Heart left ventricle (tissue), 16 donors: ENCODE results near the gene PLA2G7. TPM values are rescaled to one million over a fixed set of nuclear protein-coding genes. Genes with fewer than 3 reads are reported as not detected.

Experiments
- ATAC-seq, 4 donors: fragments of 200-7000 bp; cut with Tn5 transposase; one replicate each; pipeline ENCODE4 v1.9.1; 2020 to 2022; ENCODE audit warnings: moderate library complexity in 4 of 4, mild to moderate bottlenecking in 3 of 4, moderate number of reproducible peaks in 1 of 4
- DNase-seq, 5 donors: peaks; one replicate each; pipeline ENCODE4 v3.0.0-alpha.2; 2020
- H3K27ac ChIP-seq, 12 donors: fragments of 200-600 bp; sonication (generic) in 4 of 12; one replicate each; pipeline versions ENCODE4 v1.5.0 to v1.8.0; 2016 to 2022; ENCODE audit warnings: mild to moderate bottlenecking in 2 of 12
- H3K27me3 ChIP-seq, 9 donors: fragments of 200-600 bp; sonication (generic) in 2 of 9; one replicate each; pipeline versions ENCODE4 v1.5.1 to v1.8.0; 2016 to 2022; ENCODE audit warnings: mild to moderate bottlenecking in 3 of 9
- H3K36me3 ChIP-seq, 9 donors: fragments of 200-600 bp; sonication (generic) in 2 of 9; one replicate each; pipeline versions ENCODE4 v1.5.0 to v1.8.0; 2018 to 2022; ENCODE audit warnings: mild to moderate bottlenecking in 2 of 9
- H3K4me1 ChIP-seq, 12 donors: fragments of 200-600 bp; sonication (generic) in 4 of 12; one replicate each; pipeline versions ENCODE4 v1.5.0 to v1.8.0; 2016 to 2022; ENCODE audit warnings: mild to moderate bottlenecking in 3 of 12
- H3K4me3 ChIP-seq, 12 donors: fragments of 200-600 bp; sonication (generic) in 4 of 12; one replicate each; pipeline versions ENCODE4 v1.5.0 to v1.8.0; 2017 to 2022; ENCODE audit warnings: mild to moderate bottlenecking in 9 of 12, moderate library complexity in 4 of 12
- H3K9me3 ChIP-seq, 12 donors: fragments of 200-600 bp; sonication (generic) in 4 of 12; one replicate each; pipeline versions ENCODE4 v1.5.0 to v1.8.0; 2016 to 2022; ENCODE audit warnings: mild to moderate bottlenecking in 1 of 12
- POLR2A ChIP-seq, 2 donors: fragments of 450-650 bp; IDR thresholded peaks; one replicate each; pipeline ENCODE4 v1.6.1; 2017; ENCODE audit warnings: antibody characterized with exemption in 2 of 2, mild to moderate bottlenecking in 2 of 2, moderate library complexity in 2 of 2
- WGBS, 4 donors: extraction: QIAGEN DNeasy Blood & Tissue Kit in 2 of 4; methylation state at CpG; one replicate each; pipeline versions ENCODE4 v1.1.5 to v1.1.7; 2013 to 2018; 5-methylcytosine and 5-hydroxymethylcytosine counted together
- intact Hi-C, 10 donors: fragments of 100-400 bp; cut with DNase I; formaldehyde crosslinking; loops; one replicate each; pipeline versions ENCODE4 v1.11.1 to v1.14.2; 2022
- polyA plus RNA-seq, 2 donors: library from polyadenylated mRNA; stranded (reverse); fragments of 200-250 nt; gene quantifications; one replicate each; pipeline ENCODE4 v1.2.3, GENCODE V29; 2013
- total RNA-seq, 9 donors: library from RNA; depleted of rRNA in 2 of 9; stranded (reverse); fragments of >200 nt in 2 of 9; fragmentation: NEBNext Ultra II Directional in 3 of 9; extraction: Animal tissue kit (Norgen Biotek cat#: 25700) in 3 of 9; gene quantifications; one replicate each; pipeline versions ENCODE4 v1.1.0 to v1.2.4, GENCODE V29; 2016 to 2023
- TF ChIP-seq, protein P1 (sequence below), 12 donors: fragments of 200-600 bp; sonication (generic) in 4 of 12; IDR thresholded peaks; one replicate each; pipeline versions ENCODE4 v1.5.0 to v1.8.0; 2018 to 2022; ENCODE audit warnings: antibody characterized with exemption in 12 of 12, mild to moderate bottlenecking in 5 of 12
- donor health status: ischemic (EF 13 %, LVEDD 7.1; RV severe dilation, severe dysfunction).
- donor health status: healthy with polysubstance abuse.
- donor health status: DM: no; HTN: yes; CAD: no.
- donor health status: DM: no; HTN: no; CAD: no.
- donor health status: ischemic (EF 25% LVEDD 6.9; RV normal size, moderate dysfunction).
- donor health status: ischemic (EF 25% LVEDD 5.7; RV mildly dilated, moderate dysfunction).
- donor health status: healthy.
- donor health status: DM: yes; HTN: yes; CAD: no.
- donor health status: ischemic (EF 35%, LVEDD 5.7; RV mildly dilated, moderate dysfunction).
- donor health status: nonischemic (EF 11% LVEDD 7.7; RV severe dilation, severe dysfunction).
- donor health status: DM: yes; HTN: yes; CAD: no.
- donor health status: PGD.
- donor health status: ischemic (EF 29% LVEDD 5.4; RV normal size, mild dysfunction).
- donor health status: nonischemic (EF 23%, LVEDD 6.1; RV moderate dilation, normal function).

PLA2G7 gene
- total and polyA plus RNA-seq, 11 donors, result 0.19 to 10.8 (median 0.49) TPM; not detected in 3

DNA sequence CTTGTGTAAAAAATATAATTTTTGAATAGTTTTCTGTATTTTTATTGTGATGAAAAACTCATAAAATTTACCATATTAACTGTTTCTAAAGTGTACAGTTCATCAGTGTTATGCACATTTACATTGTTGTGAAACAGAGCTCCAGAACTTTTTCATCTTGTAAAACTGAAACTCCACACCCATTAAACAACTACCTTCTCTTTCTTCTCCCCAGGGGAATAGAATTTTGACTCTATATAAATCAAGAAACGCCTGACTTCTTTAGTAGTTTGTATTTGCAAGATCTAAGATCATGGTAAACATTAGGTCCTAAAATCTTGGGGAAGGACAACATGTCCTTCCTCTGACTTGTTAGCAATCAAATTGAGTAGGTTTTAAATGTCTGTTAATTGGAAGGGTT is 20.7 kb upstream of the PLA2G7 start:
- TF ChIP-seq, protein P1, sequence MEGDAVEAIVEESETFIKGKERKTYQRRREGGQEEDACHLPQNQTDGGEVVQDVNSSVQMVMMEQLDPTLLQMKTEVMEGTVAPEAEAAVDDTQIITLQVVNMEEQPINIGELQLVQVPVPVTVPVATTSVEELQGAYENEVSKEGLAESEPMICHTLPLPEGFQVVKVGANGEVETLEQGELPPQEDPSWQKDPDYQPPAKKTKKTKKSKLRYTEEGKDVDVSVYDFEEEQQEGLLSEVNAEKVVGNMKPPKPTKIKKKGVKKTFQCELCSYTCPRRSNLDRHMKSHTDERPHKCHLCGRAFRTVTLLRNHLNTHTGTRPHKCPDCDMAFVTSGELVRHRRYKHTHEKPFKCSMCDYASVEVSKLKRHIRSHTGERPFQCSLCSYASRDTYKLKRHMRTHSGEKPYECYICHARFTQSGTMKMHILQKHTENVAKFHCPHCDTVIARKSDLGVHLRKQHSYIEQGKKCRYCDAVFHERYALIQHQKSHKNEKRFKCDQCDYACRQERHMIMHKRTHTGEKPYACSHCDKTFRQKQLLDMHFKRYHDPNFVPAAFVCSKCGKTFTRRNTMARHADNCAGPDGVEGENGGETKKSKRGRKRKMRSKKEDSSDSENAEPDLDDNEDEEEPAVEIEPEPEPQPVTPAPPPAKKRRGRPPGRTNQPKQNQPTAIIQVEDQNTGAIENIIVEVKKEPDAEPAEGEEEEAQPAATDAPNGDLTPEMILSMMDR (IDR thresholded peaks at IDR 0.05), result no peak
- TF ChIP-seq POLR2A (IDR thresholded peaks at IDR 0.05), result no peak
- 59 to 79% (median 65%) methylated on average over 1 of the region's 1 CpG for WGBS, 4 donors
- intact Hi-C loops, result no loop called here

DNA sequence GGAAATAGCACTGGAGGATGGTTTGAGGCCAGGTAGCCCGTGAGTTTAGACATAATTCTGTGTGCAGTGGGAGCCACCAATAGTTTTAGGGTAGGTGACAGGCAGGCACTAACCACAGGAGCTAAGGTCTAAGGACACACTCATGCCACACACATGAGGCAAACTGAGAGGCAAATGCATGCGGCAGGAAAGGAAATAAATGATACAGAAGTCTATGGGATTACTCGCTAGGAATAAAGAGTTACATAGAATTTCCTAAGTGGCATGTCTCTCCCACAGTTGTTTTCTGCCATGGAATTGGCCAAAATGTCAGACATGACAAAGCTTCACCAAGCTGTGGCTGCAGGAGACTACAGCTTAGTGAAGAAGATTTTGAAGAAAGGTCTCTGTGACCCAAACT is 16.5 kb upstream of the PLA2G7 start:
- no peak overlapping the region for H3K4me3 ChIP-seq
- H3K4me1 ChIP-seq, result peaks cover 0 to 5% (median 0%) of the 10 kb centered on the region in 12 donors
- intact Hi-C loops, result no loop called here
- DNase-seq, result no peak
- H3K27ac ChIP-seq, result no peak overlapping the region
- 74 to 89% (median 86%) methylated on average over 3 of the region's 3 CpGs for WGBS, 4 donors
- H3K9me3 ChIP-seq, result no peaks in the 10 kb centered on the region
- TF ChIP-seq, protein P1 (IDR thresholded peaks at IDR 0.05), result no peak
- TF ChIP-seq POLR2A (IDR thresholded peaks at IDR 0.05), result no peak
- no peak for ATAC-seq
- no peaks in the 10 kb centered on the region for H3K27me3 ChIP-seq
- no peaks in the 10 kb centered on the region for H3K36me3 ChIP-seq

More for the DNA sequence above, 20.7 kb upstream of the PLA2G7 start:
- Histone ChIP-seq H3K4me3 (no peak overlapping the region), H3K9me3 (no peaks in the 10 kb centered on the region), H3K27me3 (no peaks in the 10 kb centered on the region), H3K27ac (no peak overlapping the region), H3K4me1 (peaks cover 0 to 13% (median 2%) of the 10 kb centered on the region in 12 donors), H3K36me3 (no peaks in the 10 kb centered on the region)
- DNase-seq (no peak), ATAC-seq (no peak)

DNA sequence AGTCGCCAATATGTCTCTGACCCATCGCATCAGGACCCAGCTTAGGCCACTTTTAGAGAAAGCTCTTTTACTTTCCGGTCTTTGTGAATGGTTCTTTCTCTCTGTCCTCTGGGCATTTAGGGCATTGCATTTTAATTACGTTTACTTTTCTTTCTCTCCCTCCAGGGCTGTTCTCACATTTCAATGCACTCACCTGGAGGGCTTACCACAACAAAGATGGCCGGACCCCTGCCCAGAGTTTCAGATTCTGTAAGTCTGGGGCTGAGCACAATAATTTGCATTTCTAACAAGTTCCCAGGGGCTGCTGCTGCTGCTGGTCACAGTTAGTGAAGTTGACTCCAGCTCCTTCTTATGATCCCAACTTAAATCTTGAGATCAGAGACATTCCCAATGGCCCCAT is 14.6 kb upstream of the PLA2G7 start:
- intact Hi-C loops, result no loop called here
- 79 to 84% (median 82%) methylated on average over 5 of the region's 5 CpGs for WGBS, 4 donors
- H3K27ac ChIP-seq, result no peak overlapping the region
- H3K4me3 ChIP-seq, result no peak overlapping the region
- no peaks in the 10 kb centered on the region for H3K4me1 ChIP-seq
- no peaks in the 10 kb centered on the region for H3K27me3 ChIP-seq
- ATAC-seq (no peak), DNase-seq (no peak)
- no peak for TF ChIP-seq POLR2A (IDR thresholded peaks at IDR 0.05)
- H3K9me3 ChIP-seq, result no peaks in the 10 kb centered on the region
- H3K36me3 ChIP-seq, result no peaks in the 10 kb centered on the region

DNA sequence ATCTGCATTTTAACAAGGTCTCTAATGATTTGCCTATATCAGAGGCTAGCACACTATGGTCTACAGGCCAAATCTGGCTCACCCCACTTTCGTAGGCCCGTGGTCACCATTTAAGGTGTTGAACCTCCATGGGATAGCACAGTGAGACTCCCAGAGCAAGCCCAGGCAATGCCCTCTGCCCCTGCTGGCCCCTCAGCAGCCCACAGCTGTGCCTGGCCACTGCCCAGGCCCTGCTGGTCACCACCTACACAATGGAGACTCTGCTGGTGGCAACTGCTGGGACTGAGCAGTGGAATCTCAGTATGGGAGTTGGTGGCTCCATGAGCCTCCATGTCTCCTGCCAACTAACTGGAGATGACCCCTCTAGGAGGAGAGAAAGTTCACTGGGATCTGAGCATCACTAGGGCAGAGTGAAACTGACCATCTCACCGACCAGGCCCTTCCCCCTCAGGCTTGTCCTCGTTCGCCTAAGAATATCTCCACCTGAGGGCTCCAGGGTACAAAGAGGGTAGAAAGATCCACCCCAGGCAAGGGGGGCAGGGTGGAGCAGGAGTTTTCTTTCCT is 13.8 kb upstream of the PLA2G7 start:
- Histone ChIP-seq H3K36me3 (no peaks in the 10 kb centered on the region), H3K4me3 (no peak overlapping the region), H3K27me3 (no peaks in the 10 kb centered on the region), H3K27ac (no peak overlapping the region), H3K9me3 (no peaks in the 10 kb centered on the region), H3K4me1 (no peaks in the 10 kb centered on the region)
- TF ChIP-seq, protein P1 (IDR thresholded peaks at IDR 0.05), result no peak
- TF ChIP-seq POLR2A (IDR thresholded peaks at IDR 0.05), result no peak
- DNase-seq (no peak), ATAC-seq (no peak)
- 89 to 94% (median 90%) methylated on average over 5 of the region's 5 CpGs for WGBS, 4 donors
- intact Hi-C loops, result no loop called here

DNA sequence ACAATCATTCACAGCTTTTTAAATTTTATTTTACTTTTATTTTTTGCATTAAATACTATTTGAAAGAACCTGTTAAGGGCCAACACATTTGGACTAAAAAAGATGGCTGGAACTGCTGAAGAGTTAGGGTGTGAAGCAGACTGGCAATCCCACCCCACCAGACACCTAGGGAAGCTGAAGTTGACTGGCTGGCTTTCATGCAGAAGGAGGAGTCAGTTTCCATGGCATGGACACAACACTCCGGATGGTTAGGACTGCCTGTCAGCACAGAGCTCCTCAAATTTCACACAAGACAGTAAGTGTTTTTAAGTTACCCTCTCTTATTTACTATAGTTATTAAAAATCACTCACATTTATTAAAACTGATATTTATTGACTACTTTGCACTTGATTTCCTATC is 11.5 kb upstream of the PLA2G7 start, which contains the start of gene ANKRD66:
Gene ANKRD66 (plus strand): TSS at position 238 of the 400 bp plus-strand sequence. CDS start 5,016 bp downstream, outside the sequence.
- WGBS, 4 donors, result 25 to 33% (median 29%) methylated on average over 1 of the region's 1 CpG
- no peak for DNase-seq
- H3K4me3 ChIP-seq, result no peak within 1 kb of the TSS
- no peaks in the 10 kb centered on the region for H3K27me3 ChIP-seq
- intact Hi-C loops, result no loop called here
- H3K36me3 ChIP-seq, result no peaks in the 10 kb centered on the region
- ATAC-seq, result no peak
- no peaks in the 10 kb centered on the region for H3K4me1 ChIP-seq
- H3K27ac ChIP-seq, result no peak within 1 kb of the TSS
- H3K9me3 ChIP-seq, result no peaks in the 10 kb centered on the region
- TF ChIP-seq, protein P1 (IDR thresholded peaks at IDR 0.05), result no peak
- TF ChIP-seq POLR2A (IDR thresholded peaks at IDR 0.05), result no peak
